ENCODE results near the gene YES1.

YES1 gene

DNA sequence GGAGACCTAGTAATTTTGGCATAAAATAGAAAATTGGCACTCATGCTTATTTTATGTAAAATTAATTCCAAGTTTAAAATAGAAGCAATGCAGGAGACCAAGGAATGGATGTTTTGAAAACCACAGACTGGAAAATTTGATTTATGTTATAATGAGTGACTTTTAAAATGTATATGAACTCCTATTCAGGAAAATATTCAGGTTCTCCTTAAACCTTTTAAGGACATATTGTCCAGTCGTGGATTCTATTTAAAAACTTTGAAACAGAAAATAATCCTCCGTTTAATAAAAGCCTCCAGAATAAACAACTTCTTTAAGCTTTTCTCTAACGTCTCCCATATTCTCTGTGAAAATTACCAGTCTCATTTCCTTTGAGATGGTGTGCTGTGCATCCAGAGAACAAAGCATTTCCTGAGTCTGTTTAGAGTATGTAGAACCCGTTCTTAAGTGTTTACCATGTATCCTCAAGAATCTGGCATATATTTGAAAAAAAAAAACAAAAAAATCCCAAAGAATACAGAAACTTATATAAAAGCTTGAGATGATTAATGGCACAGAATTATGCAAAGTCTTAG, 8.6 kb upstream of the YES1 start:
- no peak overlapping the region for H3K27ac ChIP-seq
- in situ Hi-C loops (cut with HindIII; ENCODE audit: low pct_ligation_motif_present, low sequenced_read_pairs), result no loop called here
- no peak overlapping the region for H3K4me3 ChIP-seq (ENCODE audit: low read depth, low read length)
- H3K36me3 ChIP-seq (replicated peaks), result no peaks in the 10 kb centered on the region
- no peaks in the 10 kb centered on the region for H3K27me3 ChIP-seq (replicated peaks)
- TF ChIP-seq, protein P1, sequence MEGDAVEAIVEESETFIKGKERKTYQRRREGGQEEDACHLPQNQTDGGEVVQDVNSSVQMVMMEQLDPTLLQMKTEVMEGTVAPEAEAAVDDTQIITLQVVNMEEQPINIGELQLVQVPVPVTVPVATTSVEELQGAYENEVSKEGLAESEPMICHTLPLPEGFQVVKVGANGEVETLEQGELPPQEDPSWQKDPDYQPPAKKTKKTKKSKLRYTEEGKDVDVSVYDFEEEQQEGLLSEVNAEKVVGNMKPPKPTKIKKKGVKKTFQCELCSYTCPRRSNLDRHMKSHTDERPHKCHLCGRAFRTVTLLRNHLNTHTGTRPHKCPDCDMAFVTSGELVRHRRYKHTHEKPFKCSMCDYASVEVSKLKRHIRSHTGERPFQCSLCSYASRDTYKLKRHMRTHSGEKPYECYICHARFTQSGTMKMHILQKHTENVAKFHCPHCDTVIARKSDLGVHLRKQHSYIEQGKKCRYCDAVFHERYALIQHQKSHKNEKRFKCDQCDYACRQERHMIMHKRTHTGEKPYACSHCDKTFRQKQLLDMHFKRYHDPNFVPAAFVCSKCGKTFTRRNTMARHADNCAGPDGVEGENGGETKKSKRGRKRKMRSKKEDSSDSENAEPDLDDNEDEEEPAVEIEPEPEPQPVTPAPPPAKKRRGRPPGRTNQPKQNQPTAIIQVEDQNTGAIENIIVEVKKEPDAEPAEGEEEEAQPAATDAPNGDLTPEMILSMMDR (IDR thresholded peaks at IDR 0.05; ENCODE audit: low read depth, low read length, missing control alignments), result no peak
- no peak for DNase-seq

DNA sequence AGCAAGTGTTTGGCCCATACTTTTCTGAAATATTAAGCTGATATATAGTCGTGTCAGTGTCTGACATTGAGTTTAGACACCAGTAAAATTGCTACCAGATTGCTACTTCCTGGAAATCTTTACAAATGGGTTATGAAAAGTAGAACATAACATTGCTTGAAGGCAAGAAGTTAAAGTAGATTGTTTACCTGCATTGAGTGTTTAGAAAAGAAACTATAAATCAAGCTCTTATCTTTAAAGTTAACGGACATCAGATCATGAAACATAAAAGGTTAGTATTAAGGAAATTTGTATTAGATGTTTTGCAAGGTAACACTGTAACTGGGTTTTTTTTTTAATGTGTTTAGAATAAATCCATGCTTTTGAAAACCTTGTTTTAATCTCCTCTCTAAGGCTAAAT, 4.8 kb upstream of the YES1 start:
- TF ChIP-seq, protein P1 (IDR thresholded peaks at IDR 0.05; ENCODE audit: low read depth, low read length, missing control alignments), result no peak

DNA sequence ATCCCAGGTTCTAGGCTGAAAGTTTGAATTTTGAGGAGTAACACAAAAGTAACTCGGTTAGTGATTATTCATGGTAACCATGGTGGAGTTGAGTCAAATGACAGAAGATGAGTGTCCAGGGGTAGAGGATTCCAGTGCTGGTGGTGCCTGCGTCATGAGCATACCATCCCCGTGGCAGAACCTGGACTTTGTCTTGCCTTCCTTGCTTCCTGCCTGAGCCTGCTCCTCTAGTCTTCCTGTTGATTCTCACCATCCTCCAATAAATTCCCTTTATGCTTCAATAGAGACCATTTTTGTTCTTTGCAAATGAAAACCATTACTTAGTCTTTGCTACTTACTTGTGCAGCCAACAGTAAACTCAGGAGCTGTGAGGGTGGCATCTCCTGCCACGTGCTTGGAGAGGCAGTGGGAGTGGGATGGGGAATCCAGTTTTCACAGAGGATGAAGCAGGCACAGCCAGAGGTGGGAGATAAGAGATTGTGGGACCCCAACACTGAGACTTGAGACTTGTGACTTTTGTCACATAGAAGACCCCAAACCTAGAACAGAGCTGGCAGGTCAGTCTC, 4.1 kb upstream of the YES1 start:
- H3K4me3 ChIP-seq (ENCODE audit: low read depth, low read length), result no peak overlapping the region
- no peaks in the 10 kb centered on the region for H3K27me3 ChIP-seq (replicated peaks)
- in situ Hi-C loops (cut with HindIII; ENCODE audit: low pct_ligation_motif_present, low sequenced_read_pairs), result no loop called here
- DNase-seq, result no peak
- H3K27ac ChIP-seq, result no peak overlapping the region
- H3K36me3 ChIP-seq (replicated peaks), result no peaks in the 10 kb centered on the region
- TF ChIP-seq, protein P1 (IDR thresholded peaks at IDR 0.05; ENCODE audit: low read depth, low read length, missing control alignments), result no peak

More for the DNA sequence above, 4.8 kb upstream of the YES1 start:
- no peaks in the 10 kb centered on the region for H3K36me3 ChIP-seq (replicated peaks)
- no peak overlapping the region for H3K4me3 ChIP-seq (ENCODE audit: low read depth, low read length)
- in situ Hi-C loops (cut with HindIII; ENCODE audit: low pct_ligation_motif_present, low sequenced_read_pairs), result no loop called here
- H3K27ac ChIP-seq, result no peak overlapping the region
- no peak for DNase-seq
- no peaks in the 10 kb centered on the region for H3K27me3 ChIP-seq (replicated peaks)

DNA sequence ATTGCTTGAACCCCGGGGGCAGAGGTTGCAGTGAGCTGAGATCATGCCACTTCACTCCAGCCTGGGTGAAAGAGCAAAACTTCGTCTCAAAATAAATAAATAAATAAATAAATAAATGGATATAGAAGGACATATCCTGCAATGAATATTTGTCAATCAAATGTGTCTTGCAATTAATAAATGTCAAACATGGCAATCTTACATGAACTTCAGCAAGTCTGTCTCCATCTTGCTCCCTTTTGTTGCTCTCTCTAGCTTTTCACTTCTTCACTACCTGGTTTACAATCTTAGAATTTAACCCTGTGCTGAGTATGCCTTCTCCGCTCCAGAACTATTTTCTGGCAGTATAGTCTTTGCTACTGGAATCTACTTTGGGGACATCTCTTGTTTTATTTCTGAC, 3.3 kb upstream of the YES1 start:
- in situ Hi-C loops (cut with HindIII; ENCODE audit: low pct_ligation_motif_present, low sequenced_read_pairs), result no loop called here
- TF ChIP-seq, protein P1 (IDR thresholded peaks at IDR 0.05; ENCODE audit: low read depth, low read length, missing control alignments), result no peak
- DNase-seq, result no peak
- no peaks in the 10 kb centered on the region for H3K36me3 ChIP-seq (replicated peaks)
- no peaks in the 10 kb centered on the region for H3K27me3 ChIP-seq (replicated peaks)
- no peak overlapping the region for H3K27ac ChIP-seq
- H3K4me3 ChIP-seq (ENCODE audit: low read depth, low read length), result no peak overlapping the region

DNA sequence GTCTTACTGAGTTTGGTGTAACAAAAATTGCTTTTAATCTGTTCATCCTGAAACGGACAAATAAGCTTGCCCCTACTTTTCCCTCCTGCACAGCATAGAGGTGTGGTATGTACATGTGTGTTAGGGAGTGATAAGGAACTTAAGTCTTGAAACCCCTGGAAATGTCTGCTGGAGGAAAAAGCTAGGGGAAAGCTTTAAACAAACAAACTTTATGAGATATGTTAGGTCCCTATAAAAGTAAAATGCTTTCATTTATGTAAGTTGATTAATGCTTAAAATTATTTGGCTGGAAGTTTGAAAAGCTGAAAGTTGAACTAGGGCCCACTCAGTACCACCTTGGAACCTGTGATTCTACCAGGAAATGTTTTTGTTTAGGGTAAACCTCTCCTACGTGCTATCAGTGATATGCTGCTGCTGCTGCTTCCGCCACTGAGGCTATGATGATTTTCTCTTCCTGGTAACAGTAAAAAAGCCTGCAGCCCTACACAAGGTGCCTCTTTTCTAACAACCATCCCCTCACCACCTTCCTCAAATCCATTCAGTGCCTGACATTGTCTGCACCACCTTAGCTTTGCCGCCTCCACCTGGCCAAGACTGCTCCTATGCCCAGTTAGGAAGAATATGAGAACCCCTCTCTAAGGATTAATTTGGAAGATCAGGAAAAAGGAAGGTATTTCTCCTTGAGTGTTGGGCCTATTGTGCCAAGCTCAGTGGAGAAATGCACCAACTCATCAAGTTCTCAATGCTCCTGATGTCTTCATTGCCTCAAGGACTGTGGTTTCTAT, 2.5 kb upstream of the YES1 start:
- no peak overlapping the region for H3K4me3 ChIP-seq (ENCODE audit: low read depth, low read length)
- TF ChIP-seq, protein P1 (IDR thresholded peaks at IDR 0.05; ENCODE audit: low read depth, low read length, missing control alignments), result no peak
- no peak for DNase-seq
- no peaks in the 10 kb centered on the region for H3K27me3 ChIP-seq (replicated peaks)
- H3K36me3 ChIP-seq (replicated peaks), result no peaks in the 10 kb centered on the region
- in situ Hi-C loops (cut with HindIII; ENCODE audit: low pct_ligation_motif_present, low sequenced_read_pairs), result no loop called here
- H3K27ac ChIP-seq, result no peak overlapping the region

Data from brain microvascular endothelial cell (primary cell).